SHP77 (cell line): Measurements from ENCODE around the gene CDCP1.
"Not testable (repeated sequence)": the region's sequence is repeated elsewhere in the genome, so short reads cannot be mapped to it uniquely, and the experiment has no call there.

ENCODE experiments used
- DNase-seq, 2 experiments: peaks; one replicate each; lab custom pipeline; 2025; lab: John Stamatoyannopoulos, UW

Gene CDCP1

GRCh38 chr3:45170096-45170495 is 23.9 kb upstream of the CDCP1 start:
- no peak for DNase-seq

GRCh38 chr3:45169125-45169904 is 23.1 kb upstream of the CDCP1 start:
- DNase-seq = no peak

GRCh38 chr3:45168451-45168850 is 22.3 kb upstream of the CDCP1 start:
- no peak for DNase-seq

- peak; percentile 63 to 80 for DNase-seq
These were observed 21.1 kb upstream of the CDCP1 start for GRCh38 chr3:45167011-45167911.

- no peak for DNase-seq
These were observed 20.2 kb upstream of the CDCP1 start for GRCh38 chr3:45166321-45166879.

GRCh38 chr3:45165497-45166283 is 19.5 kb upstream of the CDCP1 start:
- DNase-seq = no peak

GRCh38 chr3:45164056-45164455 is 17.9 kb upstream of the CDCP1 start:
- no peak for DNase-seq

GRCh38 chr3:45163481-45163880 is 17.3 kb upstream of the CDCP1 start:
- no peak for DNase-seq

- DNase-seq = no peak
These were observed 8.5 kb upstream of the CDCP1 start for GRCh38 chr3:45154641-45155147.

GRCh38 chr3:45153658-45154437 is 7.7 kb upstream of the CDCP1 start:
- no peak for DNase-seq

GRCh38 chr3:45152307-45152706 is 6.1 kb upstream of the CDCP1 start:
- DNase-seq = no peak

- no peak for DNase-seq
These were observed 4.9 kb upstream of the CDCP1 start for GRCh38 chr3:45151100-45151499.

GRCh38 chr3:45148921-45149320 is 2.7 kb upstream of the CDCP1 start:
- DNase-seq = no peak

- DNase-seq = no peak
These were observed 955 bp downstream of the CDCP1 start for GRCh38 chr3:45145223-45145622.

- DNase-seq = no peak
These were observed 2.2 kb downstream of the CDCP1 start for GRCh38 chr3:45143673-45144671.

- not testable (repeated sequence) for DNase-seq
These were observed 5.4 kb downstream of the CDCP1 start for GRCh38 chr3:45140770-45141155.

GRCh38 chr3:45140141-45140769 is 5.9 kb downstream of the CDCP1 start:
- no peak for DNase-seq

GRCh38 chr3:45139372-45140140 is 6.6 kb downstream of the CDCP1 start:
- no peak for DNase-seq
